NT2/D1 (cell line): ENCODE measurements around the gene CD96.

Experiments
- SUZ12 ChIP-seq: IDR thresholded peaks from 2 replicates; pipeline ENCODE4 v1.6.1; 2011; ENCODE audit not compliant: insufficient read length, insufficient read depth; ENCODE audit errors: extremely low read depth
- YY1 ChIP-seq: IDR thresholded peaks from 2 replicates; pipeline ENCODE4 v1.6.1; 2011; ENCODE audit not compliant: insufficient read length, insufficient read depth
- ZNF274 ChIP-seq: IDR thresholded peaks from 2 replicates; pipeline ENCODE4 v1.6.1; 2011; ENCODE audit warnings: mild to moderate bottlenecking, low read depth, low read length

DNA sequence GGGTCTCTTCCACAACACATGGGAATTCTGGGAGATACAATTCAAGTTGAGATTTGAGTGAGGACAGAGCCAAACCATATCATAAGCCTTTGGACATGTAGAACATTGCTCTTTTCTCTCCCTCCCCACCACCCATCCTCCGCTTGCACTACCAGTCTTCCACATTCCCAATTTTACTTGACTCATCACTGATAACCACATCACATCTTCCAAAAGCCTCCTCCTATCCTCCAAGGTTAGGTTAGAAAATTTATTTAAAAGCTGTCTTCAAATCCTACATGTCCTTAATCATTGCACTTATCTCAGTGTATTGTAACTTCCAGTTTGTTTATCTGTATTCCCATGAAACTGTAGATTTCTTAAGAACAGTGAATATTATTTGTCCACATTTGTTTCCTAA lies 42.7 kb downstream of the CD96 start:
- TF ChIP-seq ZNF274 (no peak), SUZ12 (no peak), YY1 (no peak)
